WTC11 (cell line): ENCODE data around the gene MAGEA1. TPM values are rescaled to one million over a fixed set of nuclear protein-coding genes. Genes with fewer than 3 reads are reported as not detected.
A peak's percentile ranks its signal among the peaks of the same experiment; 100 is the strongest.

Experiments
- ATAC-seq: fragments of 200-7000 bp; cut with Tn5 transposase; 2 replicates; pipeline ENCODE4 v1.10.0; 2021; ENCODE audit warnings: mild to moderate bottlenecking, moderate library complexity
- CTCF ChIA-PET: fragments of 300-600 bp; sonication (Branson Sonifier 250); formaldehyde crosslinking; loops from one replicate; lab custom pipeline; 2021; ENCODE audit warnings: antibody characterized with exemption; lab: Charles Lee
- POLR2A ChIA-PET: fragments of 350-600 bp; sonication (Branson Sonifier 250); formaldehyde crosslinking; loops from one replicate; lab custom pipeline; 2021; ENCODE audit warnings: antibody characterized with exemption; lab: Charles Lee
- DNase-seq: peaks from one replicate; pipeline ENCODE4 v3.0.0; 2021; ENCODE audit warnings: low spot score
- H3K27ac Mint-ChIP-seq: 2 replicates; pipeline ENCODE4 v1.8.0; 2021; ENCODE audit warnings: mixed read lengths
- H3K27me3 Mint-ChIP-seq: 2 replicates; pipeline ENCODE4 v1.8.0; 2021; ENCODE audit warnings: low read depth, mild to moderate bottlenecking, moderate library complexity, mixed read lengths
- H3K36me3 Mint-ChIP-seq: 2 replicates; pipeline ENCODE4 v1.8.0; 2021; ENCODE audit warnings: mixed read lengths
- H3K4me1 Mint-ChIP-seq: 2 replicates; pipeline ENCODE4 v1.8.0; 2022; ENCODE audit warnings: mixed read lengths
- H3K4me3 Mint-ChIP-seq: 2 replicates; pipeline ENCODE4 v1.8.0; 2021; ENCODE audit warnings: mild to moderate bottlenecking, moderate library complexity, mixed read lengths
- H3K9me3 Mint-ChIP-seq: 2 replicates; pipeline ENCODE4 v1.8.0; 2021; ENCODE audit warnings: mixed read lengths
- GRHL2 ChIP-seq: fragments of 250-450 bp; sonication (Bioruptor Pico); IDR thresholded peaks from 2 replicates; pipeline ENCODE4 v1.8.0; 2022; ENCODE audit warnings: mild to moderate bottlenecking, moderate library complexity; ENCODE audit not compliant: insufficient replicate concordance, severe bottlenecking
- SP1 ChIP-seq: sonication (generic); formaldehyde crosslinking; conservative IDR thresholded peaks from 2 replicates; pipeline ENCODE4 v1.8.1; 2022; ENCODE audit warnings: missing genetic modification reagents
- total RNA-seq: library from RNA; stranded (reverse); gene quantifications from 3 replicates; pipeline ENCODE4 v1.2.3, GENCODE V29; 2021

Gene MAGEA1
- total RNA-seq, 1 experiment from 2014 or later = not detected

- Mint-ChIP-seq H3K9me3 (no peaks in the 10 kb centered on the region; the same call in 1 of the 2 replicates), H3K4me3 (peak overlapping the region; percentile 68), H3K27ac (peak overlapping the region; percentile 89), H3K4me1 (peaks cover 18% of the 10 kb centered on the region), H3K36me3 (no peaks in the 10 kb centered on the region), H3K27me3 (no peaks in the 10 kb centered on the region; the same call in 1 of the 2 replicates)
- TF ChIP-seq SP1 (CRISPR knock-in tag) (0 out of 2 replicates have a peak, but pooled peaks have one; percentile 20), GRHL2 (CRISPR knock-in tag) (no peak)
- DNase-seq (peak; percentile 91), ATAC-seq (peak; percentile 98)
- POLR2A ChIA-PET = no interaction called here
- CTCF ChIA-PET = no interaction called here
Measured at GRCh38 chrX:153226344-153227185, 47.5 kb downstream of the MAGEA1 start.

Other genes starting within 250 kb of the MAGEA1 start
- 0.13 to 0.27 TPM (median 0.25 TPM) in 3 replicates for gene PNMA5, start 185.2 kb upstream of the MAGEA1 start, total RNA-seq
- 3.7 to 6.5 TPM (median 5.8 TPM) in 3 replicates for gene PNMA3, start 122.8 kb upstream of the MAGEA1 start, total RNA-seq
- 4.4 to 5.1 TPM (median 4.5 TPM) in 3 replicates for gene PNMA6A, start 106.8 kb upstream of the MAGEA1 start, total RNA-seq
- gene PNMA6F, start 142.5 kb downstream of the MAGEA1 start, total RNA-seq = 0.13 to 0.30 TPM (median 0.23 TPM) in 3 replicates
- 9.3 to 9.9 TPM (median 9.8 TPM) in 3 replicates for gene ZNF275, start 154.9 kb downstream of the MAGEA1 start, total RNA-seq
- not detected in 3 replicates for gene PNMA6E, start 222.1 kb downstream of the MAGEA1 start, total RNA-seq
- 0.23 to 0.31 TPM (median 0.27 TPM) in 3 replicates for gene ZFP92, start 232.2 kb downstream of the MAGEA1 start, total RNA-seq